HG03378 (cell line): ENCODE data around the gene DENND5B.
"Not testable (repeated sequence)": the region's sequence is repeated elsewhere in the genome, so short reads cannot be mapped to it uniquely, and the experiment has no call there.

Experiments used
- ATAC-seq: cut with Tn5 transposase; IDR thresholded peaks from one replicate; pipeline ENCODE4 v1.9.1; 2021; ENCODE audit warnings: mild to moderate bottlenecking, moderate library complexity; ENCODE audit not compliant: unreplicated experiment

DENND5B gene

DNA sequence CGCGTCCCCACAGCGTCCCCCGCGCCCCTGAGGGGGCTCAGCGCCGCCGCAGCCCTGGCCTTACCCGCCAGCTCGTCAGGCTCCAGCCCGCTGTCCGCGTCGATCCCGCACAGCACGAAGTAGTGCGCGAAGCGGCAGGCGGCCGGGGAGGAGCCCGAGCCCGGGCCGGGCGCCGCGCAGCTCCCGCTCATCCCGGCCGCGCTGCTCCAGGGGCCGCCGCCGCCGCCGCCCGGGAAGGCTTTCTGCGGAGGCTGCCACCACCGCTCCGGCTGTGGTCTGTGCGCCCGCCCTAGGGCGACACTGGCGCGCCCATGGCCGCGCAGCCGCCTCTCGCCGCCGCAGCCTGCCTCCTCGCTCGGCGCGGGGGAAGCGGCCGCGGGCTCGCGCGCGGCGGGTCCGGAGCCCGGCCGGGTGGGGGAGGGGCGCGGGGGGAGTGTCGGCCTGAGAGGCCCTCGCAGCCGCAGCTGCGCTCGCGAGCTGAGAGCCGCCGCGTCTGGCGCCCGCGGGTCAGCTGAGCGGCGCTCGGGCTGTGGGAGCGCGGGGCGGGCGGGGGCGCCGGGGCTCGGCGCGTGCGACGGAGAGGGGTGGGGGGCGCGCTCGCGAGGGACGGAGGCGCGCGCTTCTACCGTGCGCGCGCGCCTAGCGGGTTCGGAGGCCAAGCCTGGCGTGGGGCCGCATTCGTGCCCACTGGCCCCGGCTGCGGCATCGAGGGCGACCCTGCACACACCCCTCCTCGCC, at the start of gene DENND5B:
TSS of gene DENND5B (minus strand) at position 495 of the 738 bp plus-strand sequence. CDS start at position 191, 304 bp downstream.
- ATAC-seq: peak; percentile 24

- ATAC-seq: no peak
Observed at GRCh38 chr12:31634620-31635019, 43.7 kb upstream of the DENND5B start.

GRCh38 chr12:31633464-31633863, 42.5 kb upstream of the DENND5B start:
- ATAC-seq: no peak

DNA sequence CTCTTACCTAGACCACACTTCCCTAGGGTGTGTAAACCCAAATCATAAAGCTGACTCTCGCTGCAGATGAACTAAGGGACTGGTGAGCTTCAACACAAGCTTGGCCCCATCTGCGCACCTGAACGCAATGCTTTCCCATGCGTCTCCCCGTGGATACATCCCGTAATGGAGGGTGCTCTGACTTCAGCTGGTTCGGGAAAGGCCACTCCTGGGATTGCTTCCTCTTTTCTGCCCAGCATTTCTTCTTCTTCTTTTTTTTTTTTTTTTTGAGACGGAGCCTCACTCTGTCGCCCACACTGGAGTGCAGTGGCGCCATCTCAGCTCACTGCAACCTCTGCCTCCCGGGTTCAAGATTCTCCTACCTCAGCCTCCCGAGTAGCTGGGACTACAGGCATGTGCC, 40.9 kb upstream of the DENND5B start:
- ATAC-seq: no peak

GRCh38 chr12:31631023-31631724, 40.2 kb upstream of the DENND5B start:
- no peak for ATAC-seq

GRCh38 chr12:31629756-31630732, 39.1 kb upstream of the DENND5B start:
- no peak for ATAC-seq

GRCh38 chr12:31627456-31628054, 36.6 kb upstream of the DENND5B start:
- no peak for ATAC-seq

GRCh38 chr12:31626270-31626995, 35.5 kb upstream of the DENND5B start:
- no peak for ATAC-seq

- no peak for ATAC-seq
Observed at GRCh38 chr12:31622038-31622437, 31.1 kb upstream of the DENND5B start.

GRCh38 chr12:31620311-31620710, 29.4 kb upstream of the DENND5B start:
- ATAC-seq: no peak

- no peak for ATAC-seq
Observed at GRCh38 chr12:31618228-31619025, 27.5 kb upstream of the DENND5B start.

- no peak for ATAC-seq
Observed at GRCh38 chr12:31612819-31613218, 21.9 kb upstream of the DENND5B start.

DNA sequence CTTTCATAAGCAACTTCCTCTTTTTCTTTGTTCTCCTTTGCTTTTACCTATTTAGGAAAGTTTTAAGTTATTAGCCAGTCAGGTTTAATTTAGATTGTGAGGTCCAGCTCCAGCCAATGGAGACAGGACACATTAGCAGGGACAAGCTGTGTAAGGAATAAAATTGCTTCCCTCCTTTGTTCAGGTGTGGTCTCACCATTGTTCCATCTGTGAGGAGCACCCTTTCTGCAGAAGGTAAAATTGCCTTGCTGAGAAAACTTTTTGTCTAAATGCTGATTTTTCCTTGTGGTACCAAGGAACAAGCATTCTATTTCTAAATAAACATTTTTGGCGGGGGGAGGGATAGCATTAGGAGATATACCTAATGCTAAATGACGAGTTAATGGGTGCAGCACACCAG, 17.4 kb upstream of the DENND5B start:
- ATAC-seq: not testable (repeated sequence)

- ATAC-seq: no peak
Observed at GRCh38 chr12:31605531-31605930, 14.6 kb upstream of the DENND5B start.

DNA sequence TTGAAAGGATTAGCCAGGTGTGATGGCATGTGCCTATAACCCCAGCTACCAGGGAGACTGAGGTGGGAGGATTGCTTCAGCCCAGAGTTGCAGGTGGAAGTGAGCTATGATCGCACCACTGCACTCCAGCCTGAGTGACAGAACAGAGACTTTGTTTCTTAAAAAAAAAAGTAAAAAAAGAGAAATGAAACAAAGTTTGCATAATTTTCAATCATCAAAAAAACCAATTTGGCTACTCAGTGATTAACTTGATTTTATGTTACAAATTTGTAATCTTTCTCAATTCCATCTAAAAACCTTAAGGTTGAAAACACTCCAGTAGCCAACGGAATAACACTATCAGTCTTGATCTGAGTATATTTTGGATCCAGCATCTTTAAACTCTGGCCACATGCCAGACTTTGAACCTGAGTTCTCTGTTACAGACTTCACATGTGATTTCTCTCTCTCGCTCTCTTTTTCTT, 12.6 kb upstream of the DENND5B start:
- ATAC-seq: peak; percentile 93

- ATAC-seq: no peak
Observed at GRCh38 chr12:31600750-31601149, 9.8 kb upstream of the DENND5B start.

- ATAC-seq: no peak
Observed at GRCh38 chr12:31600252-31600651, 9.3 kb upstream of the DENND5B start.

DNA sequence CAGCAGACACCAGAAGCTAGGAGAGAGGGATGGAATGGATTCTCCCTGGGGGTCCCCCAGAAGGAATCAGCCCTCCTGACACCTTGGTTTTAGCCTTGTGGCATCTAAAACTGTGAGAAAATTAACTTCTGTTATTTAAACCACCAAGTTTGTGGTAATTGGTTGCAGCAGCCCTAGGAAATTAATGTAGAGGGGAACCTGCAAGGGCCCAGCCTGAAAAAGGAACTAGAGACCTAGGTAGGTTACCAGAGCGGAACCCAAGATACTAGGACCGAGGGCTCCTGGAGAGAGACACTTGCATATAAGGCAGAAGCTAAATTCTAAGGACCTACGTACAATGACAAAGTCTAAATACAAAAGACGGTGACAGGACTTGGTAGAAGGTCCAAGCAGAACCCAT, 8.1 kb upstream of the DENND5B start:
- peak; percentile 54 for ATAC-seq

GRCh38 chr12:31597066-31597465, 6.1 kb upstream of the DENND5B start:
- no peak for ATAC-seq
